Measurements from ENCODE around the gene KDM4B.

DNA sequence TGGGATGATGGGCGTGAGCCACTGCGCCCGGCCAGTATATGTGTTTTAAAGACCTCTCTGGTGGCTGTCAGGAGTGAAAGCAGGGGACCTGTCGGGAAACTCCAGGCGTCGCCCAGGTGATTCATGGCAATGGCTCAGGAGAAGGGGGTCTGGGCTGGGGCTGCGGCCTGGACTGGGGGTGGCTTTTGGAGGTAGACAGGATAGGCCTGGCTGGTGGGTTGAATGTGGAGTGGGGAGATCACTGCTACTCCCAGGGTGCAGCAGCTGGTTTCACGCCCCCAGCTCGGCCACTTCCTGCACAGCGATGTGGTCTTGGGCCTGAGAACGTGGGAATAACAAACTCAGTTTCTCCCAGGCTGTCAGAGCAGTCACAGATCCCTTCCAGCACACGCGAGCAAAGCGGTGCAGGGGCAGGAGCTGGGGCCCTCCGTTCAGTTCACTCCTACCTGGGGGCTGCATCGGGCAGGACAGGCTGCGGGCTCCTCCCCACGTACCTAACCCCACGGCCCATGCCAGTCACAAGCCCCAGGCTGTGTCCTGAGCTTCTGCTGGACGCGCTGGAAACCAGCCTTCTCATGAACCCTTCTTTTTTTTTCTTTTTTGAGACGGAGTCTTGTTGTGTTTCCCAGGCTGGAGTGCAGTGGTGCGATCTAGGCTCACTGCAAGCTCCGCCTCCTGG is 18.9 kb downstream of the KDM4B start:
- TF ChIP-seq, protein P1, sequence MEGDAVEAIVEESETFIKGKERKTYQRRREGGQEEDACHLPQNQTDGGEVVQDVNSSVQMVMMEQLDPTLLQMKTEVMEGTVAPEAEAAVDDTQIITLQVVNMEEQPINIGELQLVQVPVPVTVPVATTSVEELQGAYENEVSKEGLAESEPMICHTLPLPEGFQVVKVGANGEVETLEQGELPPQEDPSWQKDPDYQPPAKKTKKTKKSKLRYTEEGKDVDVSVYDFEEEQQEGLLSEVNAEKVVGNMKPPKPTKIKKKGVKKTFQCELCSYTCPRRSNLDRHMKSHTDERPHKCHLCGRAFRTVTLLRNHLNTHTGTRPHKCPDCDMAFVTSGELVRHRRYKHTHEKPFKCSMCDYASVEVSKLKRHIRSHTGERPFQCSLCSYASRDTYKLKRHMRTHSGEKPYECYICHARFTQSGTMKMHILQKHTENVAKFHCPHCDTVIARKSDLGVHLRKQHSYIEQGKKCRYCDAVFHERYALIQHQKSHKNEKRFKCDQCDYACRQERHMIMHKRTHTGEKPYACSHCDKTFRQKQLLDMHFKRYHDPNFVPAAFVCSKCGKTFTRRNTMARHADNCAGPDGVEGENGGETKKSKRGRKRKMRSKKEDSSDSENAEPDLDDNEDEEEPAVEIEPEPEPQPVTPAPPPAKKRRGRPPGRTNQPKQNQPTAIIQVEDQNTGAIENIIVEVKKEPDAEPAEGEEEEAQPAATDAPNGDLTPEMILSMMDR (conservative IDR thresholded peaks at IDR 0.05 in 1 of 2, IDR thresholded peaks at IDR 0.05 in 1 of 2; ENCODE audit: low read depth in 1 of 2, low read length in 2 of 2), result no peak
- no peak for TF ChIP-seq EZH2 (IDR thresholded peaks at IDR 0.05; ENCODE audit: low read length, missing control alignments)
